Amniotic stem cell (primary cell): Measurements from ENCODE around the gene DCANP1.

Experiments used
- DNase-seq: peaks from one replicate; lab custom pipeline; 2025; lab: John Stamatoyannopoulos, UW

Gene DCANP1

GRCh38 chr5:135480511-135480910 is 33.4 kb upstream of the DCANP1 start:
- no peak for DNase-seq

- no peak for DNase-seq
These were observed 31.8 kb upstream of the DCANP1 start for GRCh38 chr5:135478938-135479337.

GRCh38 chr5:135477613-135478066 is 30.5 kb upstream of the DCANP1 start:
- DNase-seq: no peak

GRCh38 chr5:135476615-135477581 is 29.8 kb upstream of the DCANP1 start:
- DNase-seq: no peak

GRCh38 chr5:135473956-135474670 is 27.0 kb upstream of the DCANP1 start:
- DNase-seq: no peak

- DNase-seq: no peak
These were observed 25.0 kb upstream of the DCANP1 start for GRCh38 chr5:135472141-135472540.

GRCh38 chr5:135471726-135472125 is 24.6 kb upstream of the DCANP1 start:
- DNase-seq: no peak

- no peak for DNase-seq
These were observed 22.8 kb upstream of the DCANP1 start for GRCh38 chr5:135469911-135470310.

GRCh38 chr5:135468541-135468940 is 21.4 kb upstream of the DCANP1 start:
- DNase-seq: no peak

GRCh38 chr5:135467871-135468485 is 20.8 kb upstream of the DCANP1 start:
- DNase-seq: no peak

- DNase-seq: no peak
These were observed 20.0 kb upstream of the DCANP1 start for GRCh38 chr5:135467051-135467625.

GRCh38 chr5:135466178-135467050 is 19.3 kb upstream of the DCANP1 start:
- peak; percentile 48 for DNase-seq

GRCh38 chr5:135465391-135466122 is 18.4 kb upstream of the DCANP1 start:
- no peak for DNase-seq

GRCh38 chr5:135462304-135462703 is 15.2 kb upstream of the DCANP1 start:
- DNase-seq: no peak

- DNase-seq: no peak
These were observed 14.5 kb upstream of the DCANP1 start for GRCh38 chr5:135461481-135462151.

- no peak for DNase-seq
These were observed 13.3 kb upstream of the DCANP1 start for GRCh38 chr5:135460246-135461033.

- no peak for DNase-seq
These were observed 11.8 kb upstream of the DCANP1 start for GRCh38 chr5:135458921-135459331.

- no peak for DNase-seq
These were observed 11.2 kb upstream of the DCANP1 start for GRCh38 chr5:135458356-135458755.

GRCh38 chr5:135457424-135458071 is 10.4 kb upstream of the DCANP1 start:
- no peak for DNase-seq
